Heart left ventricle (tissue), 16 donors: Measurements from ENCODE around the gene EXPH5. TPM values are rescaled to one million over a fixed set of nuclear protein-coding genes. Genes with fewer than 3 reads are reported as not detected.

Source experiments
- ATAC-seq, 4 donors: fragments of 200-7000 bp; cut with Tn5 transposase; one replicate each; pipeline ENCODE4 v1.9.1; 2020 to 2022; ENCODE audit warnings: moderate library complexity in 4 of 4, mild to moderate bottlenecking in 3 of 4, moderate number of reproducible peaks in 1 of 4
- DNase-seq, 5 donors: peaks; one replicate each; pipeline ENCODE4 v3.0.0-alpha.2; 2020
- H3K27ac ChIP-seq, 12 donors: fragments of 200-600 bp; sonication (generic) in 4 of 12; one replicate each; pipeline versions ENCODE4 v1.5.0 to v1.8.0; 2016 to 2022; ENCODE audit warnings: mild to moderate bottlenecking in 2 of 12
- H3K27me3 ChIP-seq, 9 donors: fragments of 200-600 bp; sonication (generic) in 2 of 9; one replicate each; pipeline versions ENCODE4 v1.5.1 to v1.8.0; 2016 to 2022; ENCODE audit warnings: mild to moderate bottlenecking in 3 of 9
- H3K36me3 ChIP-seq, 9 donors: fragments of 200-600 bp; sonication (generic) in 2 of 9; one replicate each; pipeline versions ENCODE4 v1.5.0 to v1.8.0; 2018 to 2022; ENCODE audit warnings: mild to moderate bottlenecking in 2 of 9
- H3K4me1 ChIP-seq, 12 donors: fragments of 200-600 bp; sonication (generic) in 4 of 12; one replicate each; pipeline versions ENCODE4 v1.5.0 to v1.8.0; 2016 to 2022; ENCODE audit warnings: mild to moderate bottlenecking in 3 of 12
- H3K4me3 ChIP-seq, 12 donors: fragments of 200-600 bp; sonication (generic) in 4 of 12; one replicate each; pipeline versions ENCODE4 v1.5.0 to v1.8.0; 2017 to 2022; ENCODE audit warnings: mild to moderate bottlenecking in 9 of 12, moderate library complexity in 4 of 12
- H3K9me3 ChIP-seq, 12 donors: fragments of 200-600 bp; sonication (generic) in 4 of 12; one replicate each; pipeline versions ENCODE4 v1.5.0 to v1.8.0; 2016 to 2022; ENCODE audit warnings: mild to moderate bottlenecking in 1 of 12
- CTCF ChIP-seq, 12 donors: fragments of 200-600 bp; sonication (generic) in 4 of 12; IDR thresholded peaks; one replicate each; pipeline versions ENCODE4 v1.5.0 to v1.8.0; 2018 to 2022; ENCODE audit warnings: antibody characterized with exemption in 12 of 12, mild to moderate bottlenecking in 5 of 12
- POLR2A ChIP-seq, 2 donors: fragments of 450-650 bp; IDR thresholded peaks; one replicate each; pipeline ENCODE4 v1.6.1; 2017; ENCODE audit warnings: antibody characterized with exemption in 2 of 2, mild to moderate bottlenecking in 2 of 2, moderate library complexity in 2 of 2
- WGBS, 4 donors: extraction: QIAGEN DNeasy Blood & Tissue Kit in 2 of 4; methylation state at CpG; one replicate each; pipeline versions ENCODE4 v1.1.5 to v1.1.7; 2013 to 2018; 5-methylcytosine and 5-hydroxymethylcytosine counted together
- intact Hi-C, 10 donors: fragments of 100-400 bp; cut with DNase I; formaldehyde crosslinking; loops; one replicate each; pipeline versions ENCODE4 v1.11.1 to v1.14.2; 2022
- polyA plus RNA-seq, 2 donors: library from polyadenylated mRNA; stranded (reverse); fragments of 200-250 nt; gene quantifications; one replicate each; pipeline ENCODE4 v1.2.3, GENCODE V29; 2013
- total RNA-seq, 9 donors: library from RNA; depleted of rRNA in 2 of 9; stranded (reverse); fragments of >200 nt in 2 of 9; fragmentation: NEBNext Ultra II Directional in 3 of 9; extraction: Animal tissue kit (Norgen Biotek cat#: 25700) in 3 of 9; gene quantifications; one replicate each; pipeline versions ENCODE4 v1.1.0 to v1.2.4, GENCODE V29; 2016 to 2023
- donor health status: ischemic (EF 13 %, LVEDD 7.1; RV severe dilation, severe dysfunction).
- donor health status: healthy with polysubstance abuse.
- donor health status: DM: no; HTN: yes; CAD: no.
- donor health status: DM: no; HTN: no; CAD: no.
- donor health status: ischemic (EF 25% LVEDD 6.9; RV normal size, moderate dysfunction).
- donor health status: ischemic (EF 25% LVEDD 5.7; RV mildly dilated, moderate dysfunction).
- donor health status: healthy.
- donor health status: DM: yes; HTN: yes; CAD: no.
- donor health status: ischemic (EF 35%, LVEDD 5.7; RV mildly dilated, moderate dysfunction).
- donor health status: nonischemic (EF 11% LVEDD 7.7; RV severe dilation, severe dysfunction).
- donor health status: DM: yes; HTN: yes; CAD: no.
- donor health status: PGD.
- donor health status: ischemic (EF 29% LVEDD 5.4; RV normal size, mild dysfunction).
- donor health status: nonischemic (EF 23%, LVEDD 6.1; RV moderate dilation, normal function).

Gene EXPH5
- total and polyA plus RNA-seq, 11 donors = 0.14 to 4.2 (median 1.1) TPM

GRCh38 chr11:108534274-108534882 lies 59.2 kb downstream of the EXPH5 start:
- H3K9me3 ChIP-seq = no peaks in the 10 kb centered on the region
- ATAC-seq = no peak
- no peak overlapping the region for H3K4me3 ChIP-seq
- no peak for TF ChIP-seq CTCF (IDR thresholded peaks at IDR 0.05)
- no peak for TF ChIP-seq POLR2A (IDR thresholded peaks at IDR 0.05)
- 63 to 74% (median 73%) methylated on average over 2 of the region's 2 CpGs for WGBS, 4 donors
- no peaks in the 10 kb centered on the region for H3K27me3 ChIP-seq
- no peaks in the 10 kb centered on the region for H3K36me3 ChIP-seq
- no peak for DNase-seq
- intact Hi-C loops = no loop called here
- no peaks in the 10 kb centered on the region for H3K4me1 ChIP-seq
- H3K27ac ChIP-seq = no peak overlapping the region

GRCh38 chr11:108530426-108530825 lies 63.1 kb downstream of the EXPH5 start:
- H3K27me3 ChIP-seq = no peaks in the 10 kb centered on the region
- H3K4me1 ChIP-seq = no peaks in the 10 kb centered on the region
- no peak overlapping the region for H3K27ac ChIP-seq
- H3K9me3 ChIP-seq = no peaks in the 10 kb centered on the region
- WGBS, 4 donors = 93 to 98% (median 95%) methylated on average over 4 to 5 of the region's 5 CpGs
- H3K36me3 ChIP-seq = no peaks in the 10 kb centered on the region
- intact Hi-C loops = no loop called here
- DNase-seq (no peak), ATAC-seq (no peak)
- TF ChIP-seq CTCF (IDR thresholded peaks at IDR 0.05) = no peak
- TF ChIP-seq POLR2A (IDR thresholded peaks at IDR 0.05) = no peak
- H3K4me3 ChIP-seq = no peak overlapping the region

- H3K4me3 ChIP-seq = no peak overlapping the region
- WGBS, 4 donors = 74 to 76% (median 74%) methylated on average over 6 of the region's 6 CpGs
- intact Hi-C loops = no loop called here
- TF ChIP-seq POLR2A (IDR thresholded peaks at IDR 0.05) (no peak), CTCF (IDR thresholded peaks at IDR 0.05) (no peak)
- H3K4me1 ChIP-seq = no peaks in the 10 kb centered on the region
- no peaks in the 10 kb centered on the region for H3K27me3 ChIP-seq
- H3K27ac ChIP-seq = no peak overlapping the region
- no peak for DNase-seq
- H3K9me3 ChIP-seq = no peaks in the 10 kb centered on the region
- no peak for ATAC-seq
- H3K36me3 ChIP-seq = no peaks in the 10 kb centered on the region
These were observed 66.2 kb downstream of the EXPH5 start for GRCh38 chr11:108527382-108527781.

GRCh38 chr11:108525161-108525560 lies 68.4 kb downstream of the EXPH5 start:
- ATAC-seq (no peak), DNase-seq (no peak)
- H3K27ac ChIP-seq = no peak overlapping the region
- H3K4me1 ChIP-seq = no peaks in the 10 kb centered on the region
- TF ChIP-seq POLR2A (IDR thresholded peaks at IDR 0.05) (no peak), CTCF (IDR thresholded peaks at IDR 0.05) (no peak)
- no peaks in the 10 kb centered on the region for H3K9me3 ChIP-seq
- no peaks in the 10 kb centered on the region for H3K36me3 ChIP-seq
- no peak overlapping the region for H3K4me3 ChIP-seq
- WGBS, 4 donors = 80 to 89% (median 83%) methylated on average over 1 of the region's 1 CpG
- intact Hi-C loops = loop anchor here in 1 of 10 donors (2.0 kb wide), 1 partner anchor 76 kb away; no protein-coding TSS in a partner anchor
- H3K27me3 ChIP-seq = no peaks in the 10 kb centered on the region
